ENCODE results near the gene RASL10B. TPM values are rescaled to one million over a fixed set of nuclear protein-coding genes. Genes with fewer than 3 reads are reported as not detected.
A peak's percentile ranks its signal among the peaks of the same experiment; 100 is the strongest.

The RASL10B gene
- total and polyA plus RNA-seq, 10 of the 15 experiments (the other 5 are each of a cell fraction or from before 2014, with no cell fraction given), result not detected

DNA sequence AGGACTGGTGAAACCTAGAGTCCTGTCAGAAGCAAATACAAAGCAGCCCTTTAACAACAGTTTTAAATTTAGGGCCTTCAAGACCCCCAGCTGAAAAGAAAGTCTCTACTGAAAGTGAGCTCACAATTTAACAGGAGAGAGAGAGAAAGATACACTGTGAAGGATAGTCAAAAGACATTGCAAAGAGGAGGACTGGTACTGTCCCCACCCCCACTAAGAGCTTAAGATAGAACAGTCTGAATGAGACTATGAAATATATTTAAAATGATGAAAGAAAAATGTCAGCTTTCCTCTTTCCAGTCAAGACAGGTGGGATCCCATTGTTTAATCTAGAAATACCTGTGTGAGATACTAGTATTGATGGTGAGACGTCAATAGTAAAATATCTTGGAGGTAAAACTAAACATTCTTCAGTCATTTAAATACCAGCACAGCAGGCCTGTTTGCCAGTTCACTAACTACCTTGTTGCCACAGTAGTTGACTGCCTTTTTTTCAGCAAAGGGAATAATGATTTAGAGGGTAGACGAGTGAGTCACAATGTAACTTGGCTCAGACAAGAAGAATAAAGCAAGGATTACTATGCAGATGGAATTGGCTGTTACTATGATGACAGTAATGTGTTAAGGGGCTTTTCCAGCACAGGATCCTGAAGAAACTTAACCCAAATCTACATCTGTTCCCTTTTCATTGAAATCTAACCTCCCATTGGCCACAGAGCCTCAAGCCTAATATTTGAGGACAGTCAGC is 47.2 kb upstream of the RASL10B start:
- DNase-seq (ENCODE audit: low read depth, low spot score), result no peak
- Histone ChIP-seq H2AFZ (ENCODE audit: control insufficient read depth, low read depth, low read length) (no peak overlapping the region), H3K9ac (ENCODE audit: control insufficient read depth, insufficient read depth, low read length) (no peak overlapping the region), H4K20me1 (ENCODE audit: control insufficient read depth, insufficient read depth) (no peaks in the 10 kb centered on the region), H3K4me1 (ENCODE audit: control insufficient read depth, insufficient read depth, low read length) (no peaks in the 10 kb centered on the region), H3K9me3 (replicated peaks; ENCODE audit: control insufficient read depth, insufficient read depth, low read length) (no peaks in the 10 kb centered on the region), H3K4me2 (ENCODE audit: control insufficient read depth, insufficient read depth) (no peak overlapping the region), H3K36me3 (ENCODE audit: control insufficient read depth in 2 of 2, insufficient read depth in 2 of 2, low read length in 1 of 2) (peaks cover 0 to 18% of the 10 kb centered on the region in 2 experiments), H3K27me3 (replicated peaks in 1 of 2; ENCODE audit: control insufficient read depth in 2 of 2, insufficient read depth in 2 of 2, low read length in 1 of 2) (no peaks in the 10 kb centered on the region), H3K4me3 (no peak overlapping the region), H3K79me2 (ENCODE audit: control insufficient read depth, insufficient read depth, low read length) (no peaks in the 10 kb centered on the region), H3K27ac (ENCODE audit: control insufficient read depth, insufficient read depth) (no peak overlapping the region)
- intact Hi-C loops (cut with micrococcal nuclease; ENCODE audit: unreplicated experiment) (no loop called here), in situ Hi-C loops (cut with MboI) (loop anchor here (10.0 kb wide), 1 partner anchor 59 kb away; no protein-coding TSS in a partner anchor)
- no peak for ATAC-seq
- RAD21 ChIA-PET (ENCODE audit: unreplicated experiment), result no interaction called here
- CTCF ChIA-PET, result interaction anchor here (1.0 kb wide), 1 partner anchor 71 kb away, joined by 4 read pairs; no protein-coding TSS in a partner anchor
- BruUV-seq (replicated peaks), result TSS peak; percentile 19
- no peak for FAIRE-seq
- SMC1A ChIA-PET (ENCODE audit: uncharacterized antibody, unreplicated experiment), result no interaction called here
- TF ChIP-seq TBL1XR1 (IDR thresholded peaks at IDR 0.05; ENCODE audit: low read depth, low read length), result no peak
- no peak for TF ChIP-seq POU2F2 (IDR thresholded peaks at IDR 0.05; ENCODE audit: borderline replicate concordance, low read depth, low read length)
- TF ChIP-seq, protein P1, sequence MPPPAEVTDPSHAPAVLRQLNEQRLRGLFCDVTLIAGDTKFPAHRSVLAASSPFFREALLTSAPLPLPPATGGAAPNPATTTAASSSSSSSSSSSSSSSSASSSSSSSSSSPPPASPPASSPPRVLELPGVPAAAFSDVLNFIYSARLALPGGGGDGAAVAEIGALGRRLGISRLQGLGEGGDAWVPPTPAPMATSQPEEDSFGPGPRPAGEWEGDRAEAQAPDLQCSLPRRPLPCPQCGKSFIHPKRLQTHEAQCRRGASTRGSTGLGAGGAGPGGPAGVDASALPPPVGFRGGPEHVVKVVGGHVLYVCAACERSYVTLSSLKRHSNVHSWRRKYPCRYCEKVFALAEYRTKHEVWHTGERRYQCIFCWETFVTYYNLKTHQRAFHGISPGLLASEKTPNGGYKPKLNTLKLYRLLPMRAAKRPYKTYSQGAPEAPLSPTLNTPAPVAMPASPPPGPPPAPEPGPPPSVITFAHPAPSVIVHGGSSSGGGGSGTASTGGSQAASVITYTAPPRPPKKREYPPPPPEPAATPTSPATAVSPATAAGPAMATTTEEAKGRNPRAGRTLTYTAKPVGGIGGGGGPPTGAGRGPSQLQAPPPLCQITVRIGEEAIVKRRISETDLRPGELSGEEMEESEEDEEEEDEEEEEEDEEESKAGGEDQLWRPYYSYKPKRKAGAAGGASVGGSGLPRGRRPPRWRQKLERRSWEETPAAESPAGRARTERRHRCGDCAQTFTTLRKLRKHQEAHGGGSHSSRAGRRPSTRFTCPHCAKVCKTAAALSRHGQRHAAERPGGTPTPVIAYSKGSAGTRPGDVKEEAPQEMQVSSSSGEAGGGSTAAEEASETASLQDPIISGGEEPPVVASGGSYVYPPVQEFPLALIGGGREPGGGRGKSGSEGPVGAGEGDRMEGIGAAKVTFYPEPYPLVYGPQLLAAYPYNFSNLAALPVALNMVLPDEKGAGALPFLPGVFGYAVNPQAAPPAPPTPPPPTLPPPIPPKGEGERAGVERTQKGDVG (CRISPR knock-in tag; IDR thresholded peaks at IDR 0.05), result no peak
- no peak for TF ChIP-seq FOXK2 (IDR thresholded peaks at IDR 0.05)
- no peak for TF ChIP-seq MEF2B (IDR thresholded peaks at IDR 0.05; ENCODE audit: partially characterized antibody, poor library complexity, severe bottlenecking)
- no peak for TF ChIP-seq ZSCAN29 (IDR thresholded peaks at IDR 0.05)
- no peak for TF ChIP-seq RUNX3 (IDR thresholded peaks at IDR 0.05; ENCODE audit: low read length)
- no peak for TF ChIP-seq BHLHE40 (IDR thresholded peaks at IDR 0.05; ENCODE audit: borderline replicate concordance in 1 of 2, low read depth in 2 of 2, low read length in 1 of 2)
- 100% methylated on average over 2 of the region's 2 CpGs for WGBS (ENCODE audit: insufficient coverage, insufficient replicate concordance, low lambda C conversion rate, missing lambda C conversion rate)
- POLR2A ChIA-PET, result no interaction called here

Data from GM12878 (cell line).